Mesenchymal stem cell (in vitro differentiated cells and primary cell): ENCODE measurements around the gene METTL8.
A peak's percentile ranks its signal among the peaks of the same experiment; 100 is the strongest.

ENCODE experiments used
- DNase-seq: peaks from one replicate; pipeline ENCODE4 v3.0.0-alpha.2; 2013
- H2AFZ ChIP-seq: one replicate; pipeline ENCODE4 v1.6.1; 2013; ENCODE audit warnings: low read depth, mild to moderate bottlenecking, control low read depth, inconsistent platforms, low read length, moderate library complexity
- H2AK5ac ChIP-seq: 2 replicates; pipeline ENCODE4 v1.6.1; 2013; ENCODE audit warnings: low read length, moderate library complexity, mild to moderate bottlenecking, inconsistent platforms; ENCODE audit not compliant: severe bottlenecking
- H2BK120ac ChIP-seq: one replicate; pipeline ENCODE4 v1.6.1; 2013; ENCODE audit warnings: low read depth, mild to moderate bottlenecking, inconsistent platforms, low read length, moderate library complexity
- H2BK12ac ChIP-seq, 2 experiments: one replicate each; pipeline ENCODE4 v1.6.1; 2013; ENCODE audit warnings: inconsistent platforms in 2 of 2, low read length in 2 of 2, mild to moderate bottlenecking in 2 of 2, moderate library complexity in 2 of 2, control low read depth in 1 of 2
- H2BK15ac ChIP-seq: one replicate; pipeline ENCODE4 v1.6.1; 2013; ENCODE audit warnings: mild to moderate bottlenecking, low read depth, inconsistent platforms; ENCODE audit not compliant: poor library complexity, severe bottlenecking
- H2BK5ac ChIP-seq: 2 replicates; pipeline ENCODE4 v1.6.1; 2013; ENCODE audit warnings: low read depth, mild to moderate bottlenecking, low read length, control low read depth, inconsistent platforms; ENCODE audit not compliant: poor library complexity, severe bottlenecking
- H3K14ac ChIP-seq, 2 experiments: one replicate each; pipeline ENCODE4 v1.6.1; 2013; ENCODE audit warnings: inconsistent platforms in 2 of 2, low read length in 2 of 2, control low read depth in 1 of 2, mild to moderate bottlenecking in 1 of 2, moderate library complexity in 1 of 2
- H3K18ac ChIP-seq, 2 experiments: one replicate each; pipeline ENCODE4 v1.6.1; 2013; ENCODE audit warnings: inconsistent platforms in 2 of 2, low read length in 2 of 2, control low read depth in 1 of 2, low read depth in 1 of 2, mild to moderate bottlenecking in 1 of 2
- H3K23ac ChIP-seq, 2 experiments: one replicate each; pipeline ENCODE4 v1.6.1; 2013; ENCODE audit warnings: inconsistent platforms in 2 of 2, low read length in 2 of 2, mild to moderate bottlenecking in 2 of 2, moderate library complexity in 2 of 2, control low read depth in 1 of 2
- H3K27ac ChIP-seq: 2 replicates; pipeline ENCODE4 v1.5.1; 2013; ENCODE audit warnings: mild to moderate bottlenecking, moderate library complexity, low read length, control low read depth, inconsistent platforms; ENCODE audit not compliant: poor library complexity, severe bottlenecking
- H3K27me3 ChIP-seq, 2 experiments: 2 replicates each; pipeline versions ENCODE4 v1.6.1 to v1.7.0; 2013; ENCODE audit warnings: low read length in 2 of 2, mild to moderate bottlenecking in 2 of 2, moderate library complexity in 2 of 2, control low read depth in 1 of 2, inconsistent platforms in 1 of 2; ENCODE audit not compliant: control insufficient read depth in 1 of 2, insufficient read depth in 1 of 2
- H3K36me3 ChIP-seq, 2 experiments: 2 replicates each; pipeline versions ENCODE4 v1.6.1 to v1.7.0; 2013; ENCODE audit warnings: low read length in 2 of 2, control low read depth in 1 of 2, inconsistent platforms in 1 of 2, low read depth in 1 of 2, mild to moderate bottlenecking in 1 of 2; ENCODE audit not compliant: insufficient read depth in 2 of 2, control insufficient read depth in 1 of 2
- H3K4ac ChIP-seq, 2 experiments: one replicate each; pipeline ENCODE4 v1.6.1; 2013; ENCODE audit warnings: inconsistent platforms in 2 of 2, low read length in 2 of 2, mild to moderate bottlenecking in 2 of 2, moderate library complexity in 2 of 2, control low read depth in 1 of 2, low read depth in 1 of 2
- H3K4me1 ChIP-seq: 2 replicates; pipeline ENCODE4 v1.6.1; 2013; ENCODE audit warnings: low read depth, low read length, control low read depth; ENCODE audit not compliant: control insufficient read depth, insufficient read depth
- H3K4me2 ChIP-seq: 2 replicates; pipeline ENCODE4 v1.6.1; 2013; ENCODE audit warnings: low read length, mild to moderate bottlenecking, inconsistent platforms; ENCODE audit not compliant: poor library complexity, severe bottlenecking
- H3K4me3 ChIP-seq, 2 experiments: 2 replicates each; pipeline versions ENCODE4 v1.5.1 to v1.7.0; 2013; ENCODE audit warnings: low read length in 2 of 2, mild to moderate bottlenecking in 2 of 2, control low read depth in 1 of 2, low read depth in 1 of 2; ENCODE audit not compliant: insufficient read depth in 1 of 2
- H3K79me1 ChIP-seq: replicated peaks from 2 replicates; pipeline ENCODE4 v1.6.1; 2013; ENCODE audit warnings: mild to moderate bottlenecking, control low read depth, low read length, inconsistent platforms; ENCODE audit not compliant: poor library complexity, severe bottlenecking
- H3K9ac ChIP-seq: 2 replicates; pipeline ENCODE4 v1.7.0; 2013; ENCODE audit warnings: mild to moderate bottlenecking, low read length, moderate library complexity
- H3K9me3 ChIP-seq: 2 replicates; pipeline ENCODE4 v1.7.0; 2013; ENCODE audit warnings: mild to moderate bottlenecking, low read length; ENCODE audit not compliant: control insufficient read depth
- H4K8ac ChIP-seq: one replicate; pipeline ENCODE4 v1.6.1; 2013; ENCODE audit warnings: inconsistent platforms, mild to moderate bottlenecking, low read length, moderate library complexity
- H4K91ac ChIP-seq: one replicate; pipeline ENCODE4 v1.6.1; 2013; ENCODE audit warnings: mild to moderate bottlenecking, low read length, inconsistent platforms
- WGBS: methylation state at CpG from one replicate; pipeline ENCODE4 v1.1.7; 2013; ENCODE audit warnings: mixed read lengths; 5-methylcytosine and 5-hydroxymethylcytosine counted together

Gene METTL8

GRCh38 chr2:171451074-171451473 lies 17.3 kb upstream of the METTL8 start:
- Histone ChIP-seq H2AFZ (no peak overlapping the region), H3K4me2 (no peak overlapping the region), H3K27me3 (no peaks in the 10 kb centered on the region), H3K14ac (no peak overlapping the region), H3K23ac (no peak overlapping the region), H3K4me1 (no peaks in the 10 kb centered on the region), H2BK5ac (no peak overlapping the region), H3K9ac (no peak overlapping the region), H4K91ac (no peak overlapping the region), H4K8ac (no peak overlapping the region), H3K36me3 (peaks cover 5 to 80% of the 10 kb centered on the region in 2 experiments), H2BK15ac (no peak overlapping the region), H2AK5ac (no peak overlapping the region), H3K9me3 (peaks cover 3% of the 10 kb centered on the region), H3K79me1 (peaks cover 4% of the 10 kb centered on the region), H2BK120ac (no peak overlapping the region), H2BK12ac (no peak overlapping the region), H3K4me3 (no peak overlapping the region), H3K18ac (no peak overlapping the region), H3K27ac (no peak overlapping the region), H3K4ac (no peak overlapping the region)
- no peak for DNase-seq

GRCh38 chr2:171447675-171448074 lies 13.9 kb upstream of the METTL8 start:
- H3K27me3 ChIP-seq, result no peaks in the 10 kb centered on the region
- no peak overlapping the region for H2BK120ac ChIP-seq
- H3K18ac ChIP-seq, result no peak overlapping the region
- H3K27ac ChIP-seq, result no peak overlapping the region
- no peak overlapping the region for H3K23ac ChIP-seq
- peaks cover 4% of the 10 kb centered on the region for H3K79me1 ChIP-seq
- H2BK5ac ChIP-seq, result no peak overlapping the region
- no peak overlapping the region for H2BK12ac ChIP-seq
- no peaks in the 10 kb centered on the region for H3K9me3 ChIP-seq
- H3K36me3 ChIP-seq, result peaks cover 7 to 83% of the 10 kb centered on the region in 2 experiments
- H3K4me2 ChIP-seq, result no peak overlapping the region
- no peak overlapping the region for H2AFZ ChIP-seq
- H3K14ac ChIP-seq, result no peak overlapping the region
- 96% methylated on average over 2 of the region's 2 CpGs for WGBS
- DNase-seq, result no peak
- H2AK5ac ChIP-seq, result no peak overlapping the region
- H3K4ac ChIP-seq, result no peak overlapping the region
- H3K4me1 ChIP-seq, result no peaks in the 10 kb centered on the region
- H2BK15ac ChIP-seq, result no peak overlapping the region
- no peak overlapping the region for H3K4me3 ChIP-seq
- H4K91ac ChIP-seq, result no peak overlapping the region
- no peak overlapping the region for H3K9ac ChIP-seq
- no peak overlapping the region for H4K8ac ChIP-seq

GRCh38 chr2:171441470-171441869 lies 7.7 kb upstream of the METTL8 start:
- peaks cover 22 to 88% of the 10 kb centered on the region in 2 experiments for H3K36me3 ChIP-seq
- no peak overlapping the region for H3K4me2 ChIP-seq
- no peak overlapping the region for H3K4ac ChIP-seq
- H2AFZ ChIP-seq, result no peak overlapping the region
- H3K9ac ChIP-seq, result no peak overlapping the region
- H3K14ac ChIP-seq, result no peak overlapping the region
- H3K9me3 ChIP-seq, result no peaks in the 10 kb centered on the region
- no peak overlapping the region for H3K23ac ChIP-seq
- no peak overlapping the region for H2BK120ac ChIP-seq
- no peaks in the 10 kb centered on the region for H3K4me1 ChIP-seq
- H2BK15ac ChIP-seq, result no peak overlapping the region
- no peak overlapping the region for H4K8ac ChIP-seq
- no peak overlapping the region for H2BK5ac ChIP-seq
- no peak overlapping the region for H4K91ac ChIP-seq
- no peak for DNase-seq
- no peak overlapping the region for H3K27ac ChIP-seq
- no peak overlapping the region for H3K4me3 ChIP-seq
- H2BK12ac ChIP-seq, result no peak overlapping the region
- H2AK5ac ChIP-seq, result no peak overlapping the region
- no peak overlapping the region for H3K18ac ChIP-seq
- no peaks in the 10 kb centered on the region for H3K27me3 ChIP-seq
- peaks cover 20% of the 10 kb centered on the region for H3K79me1 ChIP-seq

- Histone ChIP-seq H3K79me1 (peaks cover 25% of the 10 kb centered on the region), H3K4ac (no peak overlapping the region), H4K91ac (no peak overlapping the region), H3K4me2 (no peak overlapping the region), H4K8ac (no peak overlapping the region), H2BK12ac (no peak overlapping the region), H3K14ac (no peak overlapping the region), H3K4me3 (no peak overlapping the region), H3K18ac (no peak overlapping the region), H3K36me3 (peaks cover 22 to 57% of the 10 kb centered on the region in 2 experiments), H3K9me3 (peaks cover 11% of the 10 kb centered on the region), H2BK5ac (no peak overlapping the region), H3K23ac (no peak overlapping the region), H2BK15ac (no peak overlapping the region), H3K9ac (no peak overlapping the region), H2AK5ac (no peak overlapping the region), H2AFZ (no peak overlapping the region), H3K4me1 (peaks cover 10% of the 10 kb centered on the region), H3K27me3 (no peaks in the 10 kb centered on the region), H3K27ac (no peak overlapping the region), H2BK120ac (no peak overlapping the region)
- no CpG with 5 or more reads among the region's 1 CpG for WGBS
- DNase-seq, result peak; percentile 67
These were observed 2.5 kb upstream of the METTL8 start for GRCh38 chr2:171436307-171436706.
